Measurements from ENCODE around the gene GRIK4. TPM values are rescaled to one million over a fixed set of nuclear protein-coding genes. Genes with fewer than 3 reads are reported as not detected.

Gene GRIK4
- total and polyA plus RNA-seq, 9 of the 15 experiments (the other 6 are each of a cell fraction or from before 2014, with no cell fraction given), result not detected

GRCh38 chr11:120529911-120530310, 18.4 kb downstream of the GRIK4 start:
- H2AFZ ChIP-seq (ENCODE audit: low read depth, low read length), result no peak overlapping the region
- no peak overlapping the region for H3K9ac ChIP-seq (ENCODE audit: insufficient read depth in 1 of 2, low read depth in 2 of 2, low read length in 2 of 2)
- DNase-seq (ENCODE audit: extremely low read depth in 1 of 4, low spot score in 3 of 4) (no peak), FAIRE-seq (no peak), ATAC-seq (no peak)
- H3K9me1 ChIP-seq (ENCODE audit: control insufficient read depth, insufficient read depth, low read length), result no peaks in the 10 kb centered on the region
- TF ChIP-seq XRCC3 (IDR thresholded peaks at IDR 0.05) (no peak), MAZ (CRISPR knock-in tag; conservative IDR thresholded peaks at IDR 0.05 in 1 of 2, IDR thresholded peaks at IDR 0.05 in 1 of 2) (no peak), ZC3H11A (IDR thresholded peaks at IDR 0.05; ENCODE audit: low read depth, low read length) (no peak), HNRNPK (IDR thresholded peaks at IDR 0.05; ENCODE audit: low read depth, low read length, poor library complexity, severe bottlenecking) (no peak), SMC3 (conservative IDR thresholded peaks at IDR 0.05; ENCODE audit: insufficient read depth, low read depth, low read length) (no peak), NFXL1 (CRISPR knock-in tag; IDR thresholded peaks at IDR 0.05) (no peak), ZNF239 (CRISPR knock-in tag; IDR thresholded peaks at IDR 0.05) (no peak), SMARCA4 (IDR thresholded peaks at IDR 0.05) (no peak), ZNF23 (CRISPR knock-in tag; IDR thresholded peaks at IDR 0.05) (no peak)
- TF ChIP-seq, protein P1, sequence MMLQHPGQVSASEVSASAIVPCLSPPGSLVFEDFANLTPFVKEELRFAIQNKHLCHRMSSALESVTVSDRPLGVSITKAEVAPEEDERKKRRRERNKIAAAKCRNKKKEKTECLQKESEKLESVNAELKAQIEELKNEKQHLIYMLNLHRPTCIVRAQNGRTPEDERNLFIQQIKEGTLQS (IDR thresholded peaks at IDR 0.05), result no peak
- TF ChIP-seq, protein P1 (CRISPR knock-in tag; conservative IDR thresholded peaks at IDR 0.05), result no peak
- no peak overlapping the region for H3K4me3 ChIP-seq
- ChIA-PET POLR2A (no interaction called here), CTCF (ENCODE audit: low intra/inter-chr PET ratio) (no interaction called here)
- no peaks in the 10 kb centered on the region for H3K4me1 ChIP-seq (replicated peaks in 1 of 2; ENCODE audit: control insufficient read depth in 2 of 2, insufficient read depth in 2 of 2, low read length in 2 of 2)
- no peaks in the 10 kb centered on the region for H3K9me3 ChIP-seq (replicated peaks; ENCODE audit: control insufficient read depth, insufficient read depth, low read depth, low read length)
- in situ Hi-C loops (cut with MboI) (loop anchor here (10.0 kb wide), 1 partner anchor 1065 kb away; no protein-coding TSS in a partner anchor), intact Hi-C loops (cut with micrococcal nuclease) (no loop called here)
- H4K20me1 ChIP-seq (replicated peaks; ENCODE audit: control insufficient read depth, insufficient read depth, low read length), result peaks cover 9% of the 10 kb centered on the region; the same call in 1 of the 2 replicates
- BruUV-seq (replicated peaks), result no TSS peak
- peaks cover 37 to 86% of the 10 kb centered on the region in 2 experiments; a peak in 4 of 5 replicates for H3K27me3 ChIP-seq (ENCODE audit: control insufficient read depth in 2 of 2, insufficient read depth in 2 of 2, low read length in 2 of 2)
- H3K79me2 ChIP-seq (ENCODE audit: control insufficient read depth, insufficient read depth, low read length), result no peaks in the 10 kb centered on the region
- 1% methylated on average over 6 of the region's 6 CpGs for WGBS (ENCODE audit: insufficient coverage, low coverage, missing lambda C conversion rate)
- no peak overlapping the region for H3K4me2 ChIP-seq (ENCODE audit: insufficient read depth, low read length)
- no peaks in the 10 kb centered on the region for H3K36me3 ChIP-seq (ENCODE audit: control insufficient read depth, insufficient read depth, low read length)
- H3K27ac ChIP-seq (ENCODE audit: extremely low read depth, low read depth, low read length), result no peak overlapping the region

All from K562 (cell line).